IMR-90 (cell line): ENCODE measurements around the gene TEX2. TPM values are rescaled to one million over a fixed set of nuclear protein-coding genes. Genes with fewer than 3 reads are reported as not detected.
"Not testable (repeated sequence)": the region's sequence is repeated elsewhere in the genome, so short reads cannot be mapped to it uniquely, and the experiment has no call there.

Experiments used
- ATAC-seq: fragments of 200-7000 bp; cut with Tn5 transposase; 2 replicates; pipeline ENCODE4 v1.9.1; 2020; ENCODE audit warnings: low read depth, mild to moderate bottlenecking, moderate library complexity
- BruUV-seq: library from RNA; stranded (reverse); fragments of 400-500 nt; replicated peaks from 2 replicates; lab custom pipeline; 2021; lab: Mats Ljungman, UMichigan
- CTCF ChIA-PET: fragments of 300-600 bp; formaldehyde crosslinking; extraction: SDS; loops from one replicate; lab custom pipeline; 2021; ENCODE audit warnings: antibody characterized with exemption; lab: Yijun Ruan, JAX
- POLR2A ChIA-PET: fragments of 300-600 bp; sonication (Branson Sonifier 250); formaldehyde crosslinking; loops from one replicate; lab custom pipeline; 2022; ENCODE audit warnings: antibody characterized with exemption; ENCODE audit not compliant: unreplicated experiment; lab: Charles Lee
- DNase-seq: peaks from one replicate; pipeline ENCODE4 v3.0.0; 2013
- H2AFZ ChIP-seq: replicated peaks from 2 replicates; pipeline ENCODE3; 2013; ENCODE audit warnings: low read length, mild to moderate bottlenecking; ENCODE audit not compliant: poor library complexity
- H2AK5ac ChIP-seq: 2 replicates; pipeline ENCODE4 v1.6.1; 2013; ENCODE audit warnings: low read depth, low read length, inconsistent platforms
- H2AK9ac ChIP-seq: replicated peaks from 2 replicates; pipeline ENCODE3; 2013; ENCODE audit warnings: mild to moderate bottlenecking, low read depth, low read length, moderate library complexity; ENCODE audit not compliant: poor library complexity
- H2BK120ac ChIP-seq: 2 replicates; pipeline ENCODE4 v1.6.1; 2013; ENCODE audit warnings: low read depth, low read length, inconsistent platforms
- H2BK15ac ChIP-seq: 3 replicates; pipeline ENCODE4 v1.6.1; 2013; ENCODE audit warnings: low read depth, low read length, inconsistent platforms
- H2BK20ac ChIP-seq: 2 replicates; pipeline ENCODE4 v1.6.1; 2013; ENCODE audit warnings: low read depth, mild to moderate bottlenecking, inconsistent platforms, low read length, moderate library complexity
- H2BK5ac ChIP-seq: 2 replicates; pipeline ENCODE4 v1.6.1; 2013; ENCODE audit warnings: mild to moderate bottlenecking, low read depth, low read length, inconsistent platforms; ENCODE audit not compliant: poor library complexity, severe bottlenecking
- H3K14ac ChIP-seq: replicated peaks from 2 replicates; pipeline ENCODE4 v1.6.1; 2013; ENCODE audit warnings: low read depth, low read length, inconsistent platforms
- H3K18ac ChIP-seq: 2 replicates; pipeline ENCODE4 v1.6.1; 2013; ENCODE audit warnings: low read depth, low read length, control low read depth
- H3K23ac ChIP-seq: 2 replicates; pipeline ENCODE4 v1.6.1; 2013; ENCODE audit warnings: low read depth, low read length, inconsistent platforms
- H3K27ac ChIP-seq: 2 replicates; pipeline ENCODE4 v1.5.1; 2013; ENCODE audit warnings: mild to moderate bottlenecking, control low read depth, low read length; ENCODE audit not compliant: insufficient read depth
- H3K27me3 ChIP-seq: 2 replicates; pipeline ENCODE4 v1.6.1; 2013; ENCODE audit warnings: low read length; ENCODE audit not compliant: control insufficient read depth, insufficient read depth
- H3K36me3 ChIP-seq: 2 replicates; pipeline ENCODE4 v1.6.1; 2013; ENCODE audit warnings: low read length, mixed read lengths; ENCODE audit not compliant: control insufficient read depth, insufficient read depth
- H3K4ac ChIP-seq: 2 replicates; pipeline ENCODE4 v1.6.1; 2013; ENCODE audit warnings: low read depth, low read length, inconsistent platforms
- H3K4me1 ChIP-seq: 2 replicates; pipeline ENCODE4 v1.6.1; 2013; ENCODE audit warnings: low read length, mixed read lengths; ENCODE audit not compliant: control insufficient read depth, insufficient read depth
- H3K4me2 ChIP-seq: 2 replicates; pipeline ENCODE4 v1.6.1; 2013; ENCODE audit warnings: low read depth, mild to moderate bottlenecking, control low read depth, low read length, moderate library complexity
- H3K4me3 ChIP-seq: 2 replicates; pipeline ENCODE4 v1.5.1; 2013; ENCODE audit warnings: low read depth, mild to moderate bottlenecking, control low read depth, low read length, moderate library complexity; ENCODE audit not compliant: insufficient read depth
- H3K56ac ChIP-seq: 2 replicates; pipeline ENCODE4 v1.6.1; 2013; ENCODE audit warnings: low read length, inconsistent platforms; ENCODE audit not compliant: insufficient read depth; ENCODE audit errors: extremely low read depth
- H3K79me1 ChIP-seq, 2 experiments: 2 replicates each; pipeline ENCODE4 v1.6.1; 2013; ENCODE audit warnings: low read length in 2 of 2, inconsistent platforms in 1 of 2, low read depth in 1 of 2
- H3K9ac ChIP-seq: 2 replicates; pipeline ENCODE4 v1.6.1; 2013; ENCODE audit warnings: low read depth, low read length, control low read depth
- H3K9me1 ChIP-seq: 2 replicates; pipeline ENCODE4 v1.6.1; 2013; ENCODE audit warnings: low read length, inconsistent platforms; ENCODE audit not compliant: insufficient read depth
- H3K9me3 ChIP-seq: 2 replicates; pipeline ENCODE4 v1.6.1; 2013; ENCODE audit warnings: low read length; ENCODE audit not compliant: control insufficient read depth, insufficient read depth
- H4K20me1 ChIP-seq: 2 replicates; pipeline ENCODE4 v1.6.1; 2013; ENCODE audit warnings: low read length, inconsistent platforms; ENCODE audit not compliant: insufficient read depth
- H4K5ac ChIP-seq: 2 replicates; pipeline ENCODE4 v1.6.1; 2013; ENCODE audit warnings: mild to moderate bottlenecking, low read depth, low read length, control low read depth
- H4K8ac ChIP-seq, 2 experiments: 2 replicates each; pipeline ENCODE4 v1.6.1; 2013; ENCODE audit warnings: low read depth in 2 of 2, low read length in 2 of 2, control low read depth in 1 of 2, inconsistent platforms in 1 of 2
- H4K91ac ChIP-seq: 2 replicates; pipeline ENCODE4 v1.6.1; 2013; ENCODE audit warnings: low read depth, low read length, inconsistent platforms; ENCODE audit not compliant: insufficient read depth
- BHLHE40 ChIP-seq: fragments of 150-350 bp; IDR thresholded peaks from 2 replicates; pipeline ENCODE4 v1.6.1; 2016; ENCODE audit warnings: mild to moderate bottlenecking, low read depth, low read length
- FOS ChIP-seq: fragments of 150-350 bp; IDR thresholded peaks from 2 replicates; pipeline ENCODE4 v1.6.1; 2016; ENCODE audit warnings: low read depth, low read length
- MAFK ChIP-seq: IDR thresholded peaks from 2 replicates; pipeline ENCODE4 v1.6.1; 2012; ENCODE audit warnings: low read depth, low read length, improper control_type of control experiment
- RAD21 ChIP-seq: IDR thresholded peaks from 2 replicates; pipeline ENCODE4 v1.6.1; 2012; ENCODE audit warnings: low read length, improper control_type of control experiment
- WGBS, 2 experiments: methylation state at CpG; one replicate each; pipeline versions ENCODE4 v1.1.5 to v1.1.7; 2013; ENCODE audit warnings: missing lambda C conversion rate in 2 of 2; ENCODE audit not compliant: insufficient read length in 1 of 2; ENCODE audit errors: extremely low coverage in 2 of 2; 5-methylcytosine and 5-hydroxymethylcytosine counted together
- dilution Hi-C: fragments of 300-500 bp; cut with HindIII; formaldehyde crosslinking; loops from one replicate; pipeline ENCODE4 v1.14.3; 2018; ENCODE audit warnings: low sequenced_read_pairs; ENCODE audit not compliant: unreplicated experiment
- in situ Hi-C: fragments of 300-500 bp; cut with MboI; formaldehyde crosslinking; loops from 3 replicates; pipeline ENCODE4 v1.14.3; 2019; ENCODE audit warnings: low sequenced_read_pairs, inconsistent platforms, mixed read lengths
- intact Hi-C: fragments of 100-400 bp; cut with micrococcal nuclease; formaldehyde crosslinking; loops from 2 replicates; pipeline ENCODE4 v1.10.0; 2022
- polyA plus RNA-seq, 3 experiments: library from polyadenylated mRNA; depleted of rRNA; stranded (reverse); fragments of >200 nt; gene quantifications; 2 replicates each; pipeline ENCODE4 v1.2.3, GENCODE V29; 2012; ENCODE audit warnings: low replicate concordance in 1 of 3
- total RNA-seq: library from RNA; depleted of rRNA; stranded (reverse); fragments of >200 nt; gene quantifications from 2 replicates; pipeline ENCODE4 v1.2.3, GENCODE V29; 2012
- TF ChIP-seq, protein P1 (sequence below): fragments of 150-350 bp; IDR thresholded peaks from 2 replicates; pipeline ENCODE4 v1.6.1; 2017; ENCODE audit warnings: mild to moderate bottlenecking, antibody characterized with exemption, low read length, low read depth

TEX2 gene
- total and polyA plus RNA-seq, 2 of the 4 experiments (the other 2 are of a cell fraction), result 18.2 to 21.9 TPM

- TF ChIP-seq MAFK (no peak), FOS (no peak), RAD21 (no peak), BHLHE40 (no peak)
- TF ChIP-seq, protein P1, sequence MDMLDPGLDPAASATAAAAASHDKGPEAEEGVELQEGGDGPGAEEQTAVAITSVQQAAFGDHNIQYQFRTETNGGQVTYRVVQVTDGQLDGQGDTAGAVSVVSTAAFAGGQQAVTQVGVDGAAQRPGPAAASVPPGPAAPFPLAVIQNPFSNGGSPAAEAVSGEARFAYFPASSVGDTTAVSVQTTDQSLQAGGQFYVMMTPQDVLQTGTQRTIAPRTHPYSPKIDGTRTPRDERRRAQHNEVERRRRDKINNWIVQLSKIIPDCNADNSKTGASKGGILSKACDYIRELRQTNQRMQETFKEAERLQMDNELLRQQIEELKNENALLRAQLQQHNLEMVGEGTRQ, result no peak
These were observed 76.6 kb downstream of the TEX2 start (continued) for GRCh38 chr17:64186171-64187092.

- H2BK20ac ChIP-seq, H2BK15ac ChIP-seq, DNase-seq, H2AK5ac ChIP-seq, intact Hi-C loops, H2BK5ac ChIP-seq, H3K9me3 ChIP-seq, H2AK9ac ChIP-seq, ATAC-seq, H4K20me1 ChIP-seq, H3K9ac ChIP-seq, H3K79me1 ChIP-seq, H3K9me1 ChIP-seq, H3K23ac ChIP-seq, H4K91ac ChIP-seq, H3K56ac ChIP-seq, H4K8ac ChIP-seq, H3K27ac ChIP-seq, H2AFZ ChIP-seq, BruUV-seq, H3K4me2 ChIP-seq, H3K36me3 ChIP-seq, H3K4me1 ChIP-seq, H4K5ac ChIP-seq, in situ Hi-C loops, H3K18ac ChIP-seq, H2BK120ac ChIP-seq, dilution Hi-C loops, H3K27me3 ChIP-seq, H3K4ac ChIP-seq, H3K14ac ChIP-seq, CTCF ChIA-PET, H3K4me3 ChIP-seq, POLR2A ChIA-PET: not testable (repeated sequence)
- 60% methylated on average over 2 of the region's 9 CpGs; no CpG with 5 or more reads in 1 of the 2 experiments for WGBS, 2 experiments
These were observed 77.5 kb downstream of the TEX2 start for GRCh38 chr17:64185557-64185956.
